Heart left ventricle (tissue), 13 donors: ENCODE data around the gene GATC.

Source experiments
- CTCF ChIP-seq, 12 donors: fragments of 200-600 bp; sonication (generic) in 4 of 12; IDR thresholded peaks; one replicate each; pipeline versions ENCODE4 v1.5.0 to v1.8.0; 2018 to 2022; ENCODE audit warnings: antibody characterized with exemption in 12 of 12, mild to moderate bottlenecking in 5 of 12
- POLR2A ChIP-seq, 2 donors: fragments of 450-650 bp; IDR thresholded peaks; one replicate each; pipeline ENCODE4 v1.6.1; 2017; ENCODE audit warnings: antibody characterized with exemption in 2 of 2, mild to moderate bottlenecking in 2 of 2, moderate library complexity in 2 of 2
- donor health status: ischemic (EF 13 %, LVEDD 7.1; RV severe dilation, severe dysfunction).
- donor health status: DM: no; HTN: yes; CAD: no.
- donor health status: DM: no; HTN: no; CAD: no.
- donor health status: ischemic (EF 25% LVEDD 6.9; RV normal size, moderate dysfunction).
- donor health status: ischemic (EF 25% LVEDD 5.7; RV mildly dilated, moderate dysfunction).
- donor health status: ischemic (EF 35%, LVEDD 5.7; RV mildly dilated, moderate dysfunction).
- donor health status: nonischemic (EF 11% LVEDD 7.7; RV severe dilation, severe dysfunction).
- donor health status: DM: yes; HTN: yes; CAD: no.
- donor health status: PGD.
- donor health status: ischemic (EF 29% LVEDD 5.4; RV normal size, mild dysfunction).
- donor health status: nonischemic (EF 23%, LVEDD 6.1; RV moderate dilation, normal function).

- TF ChIP-seq POLR2A (IDR thresholded peaks at IDR 0.05) (no peak), CTCF (IDR thresholded peaks at IDR 0.05) (no peak)
Observed at GRCh38 chr12:120432772-120433525, 13.3 kb upstream of the GATC start.
